ENCODE results near the gene TSNAX. TPM values are rescaled to one million over a fixed set of nuclear protein-coding genes. Genes with fewer than 3 reads are reported as not detected.

The TSNAX gene
- total and polyA plus RNA-seq, 7 donors: 17.7 to 37.5 (median 29.3) TPM

- H3K27ac ChIP-seq: no peak overlapping the region
- TF ChIP-seq, protein P1, sequence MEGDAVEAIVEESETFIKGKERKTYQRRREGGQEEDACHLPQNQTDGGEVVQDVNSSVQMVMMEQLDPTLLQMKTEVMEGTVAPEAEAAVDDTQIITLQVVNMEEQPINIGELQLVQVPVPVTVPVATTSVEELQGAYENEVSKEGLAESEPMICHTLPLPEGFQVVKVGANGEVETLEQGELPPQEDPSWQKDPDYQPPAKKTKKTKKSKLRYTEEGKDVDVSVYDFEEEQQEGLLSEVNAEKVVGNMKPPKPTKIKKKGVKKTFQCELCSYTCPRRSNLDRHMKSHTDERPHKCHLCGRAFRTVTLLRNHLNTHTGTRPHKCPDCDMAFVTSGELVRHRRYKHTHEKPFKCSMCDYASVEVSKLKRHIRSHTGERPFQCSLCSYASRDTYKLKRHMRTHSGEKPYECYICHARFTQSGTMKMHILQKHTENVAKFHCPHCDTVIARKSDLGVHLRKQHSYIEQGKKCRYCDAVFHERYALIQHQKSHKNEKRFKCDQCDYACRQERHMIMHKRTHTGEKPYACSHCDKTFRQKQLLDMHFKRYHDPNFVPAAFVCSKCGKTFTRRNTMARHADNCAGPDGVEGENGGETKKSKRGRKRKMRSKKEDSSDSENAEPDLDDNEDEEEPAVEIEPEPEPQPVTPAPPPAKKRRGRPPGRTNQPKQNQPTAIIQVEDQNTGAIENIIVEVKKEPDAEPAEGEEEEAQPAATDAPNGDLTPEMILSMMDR (IDR thresholded peaks at IDR 0.05): no peak
- TF ChIP-seq EP300 (IDR thresholded peaks at IDR 0.05) (no peak), POLR2A (IDR thresholded peaks at IDR 0.05) (no peak), POLR2AphosphoS5 (IDR thresholded peaks at IDR 0.05) (peak in 1 of 4 donors; percentile 26)
- H3K4me3 ChIP-seq: no peak overlapping the region
- no peaks in the 10 kb centered on the region for H3K4me1 ChIP-seq
- H3K36me3 ChIP-seq: no peaks in the 10 kb centered on the region
- no peaks in the 10 kb centered on the region for H3K9me3 ChIP-seq
- DNase-seq: no peak
- H3K27me3 ChIP-seq: no peaks in the 10 kb centered on the region
- intact Hi-C loops (cut with DNase I): no loop called here
- WGBS, 2 donors: 86 to 88% methylated on average over 6 of the region's 6 CpGs
Measured at GRCh38 chr1:231571904-231572303, 43.4 kb downstream of the TSNAX start.

- TF ChIP-seq, protein P1 (IDR thresholded peaks at IDR 0.05): no peak
- no peak for TF ChIP-seq EP300 (IDR thresholded peaks at IDR 0.05)
- no peak for TF ChIP-seq POLR2AphosphoS5 (IDR thresholded peaks at IDR 0.05)
- no peak for TF ChIP-seq POLR2A (IDR thresholded peaks at IDR 0.05)
- intact Hi-C loops (cut with DNase I): no loop called here
- Histone ChIP-seq H3K27me3 (no peaks in the 10 kb centered on the region), H3K36me3 (no peaks in the 10 kb centered on the region), H3K27ac (no peak overlapping the region), H3K9me3 (no peaks in the 10 kb centered on the region), H3K4me3 (no peak overlapping the region), H3K4me1 (no peaks in the 10 kb centered on the region)
- no peak for DNase-seq
- 89 to 92% methylated on average over 2 of the region's 2 CpGs for WGBS, 2 donors
Measured at GRCh38 chr1:231575472-231575871, 47.0 kb downstream of the TSNAX start.

DNA sequence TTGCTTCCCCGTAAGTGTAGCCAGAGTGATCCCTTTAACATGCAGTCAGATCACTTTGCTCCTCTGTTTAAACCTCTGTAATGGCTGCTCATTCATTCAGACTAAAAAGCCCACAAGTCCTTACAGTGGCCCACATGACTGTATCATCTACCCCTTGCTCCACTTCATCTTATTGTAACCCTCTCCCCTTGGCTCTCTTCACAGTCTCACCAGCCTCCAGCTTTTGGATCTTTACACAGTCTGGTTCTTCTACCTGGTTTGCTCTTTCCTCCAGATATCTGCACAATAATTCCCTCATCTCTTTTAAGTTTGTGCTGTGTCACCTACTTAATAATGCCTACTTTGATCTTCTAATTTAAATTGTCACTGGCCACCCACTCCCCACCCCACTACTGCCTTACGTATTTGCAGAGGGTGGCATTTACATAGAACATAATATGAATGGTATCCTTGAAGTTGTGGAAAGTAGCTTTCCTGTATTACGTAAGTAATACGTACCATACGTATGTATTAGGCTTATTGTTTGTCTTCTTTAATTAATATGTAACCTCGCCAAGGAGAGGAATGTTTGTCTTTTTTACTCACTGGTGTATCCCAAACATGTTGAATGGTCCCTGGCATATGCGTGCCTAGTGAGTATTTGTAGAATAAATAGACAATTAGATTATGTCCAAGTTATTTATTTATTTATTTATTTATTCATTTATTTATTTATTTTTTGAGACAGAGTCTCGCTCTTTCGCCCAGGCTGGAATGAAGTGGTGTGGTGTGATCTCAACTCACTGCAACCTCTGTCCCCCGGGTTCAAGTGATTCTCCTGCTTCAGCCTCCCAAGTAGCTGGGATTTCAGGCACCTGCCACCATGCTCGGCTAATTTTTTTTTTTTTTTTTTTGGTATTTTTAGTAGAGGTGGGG is 48.6 kb downstream of the TSNAX start:
- Histone ChIP-seq H3K9me3 (no peaks in the 10 kb centered on the region), H3K27me3 (no peaks in the 10 kb centered on the region), H3K4me1 (no peaks in the 10 kb centered on the region), H3K27ac (no peak overlapping the region), H3K36me3 (no peaks in the 10 kb centered on the region), H3K4me3 (no peak overlapping the region)
- no peak for DNase-seq
- 88 to 89% methylated on average over 11 of the region's 11 CpGs for WGBS, 2 donors
- intact Hi-C loops (cut with DNase I): no loop called here
- TF ChIP-seq, protein P1 (IDR thresholded peaks at IDR 0.05): no peak
- TF ChIP-seq POLR2A (IDR thresholded peaks at IDR 0.05) (no peak), POLR2AphosphoS5 (IDR thresholded peaks at IDR 0.05) (no peak), EP300 (IDR thresholded peaks at IDR 0.05) (no peak)

DNA sequence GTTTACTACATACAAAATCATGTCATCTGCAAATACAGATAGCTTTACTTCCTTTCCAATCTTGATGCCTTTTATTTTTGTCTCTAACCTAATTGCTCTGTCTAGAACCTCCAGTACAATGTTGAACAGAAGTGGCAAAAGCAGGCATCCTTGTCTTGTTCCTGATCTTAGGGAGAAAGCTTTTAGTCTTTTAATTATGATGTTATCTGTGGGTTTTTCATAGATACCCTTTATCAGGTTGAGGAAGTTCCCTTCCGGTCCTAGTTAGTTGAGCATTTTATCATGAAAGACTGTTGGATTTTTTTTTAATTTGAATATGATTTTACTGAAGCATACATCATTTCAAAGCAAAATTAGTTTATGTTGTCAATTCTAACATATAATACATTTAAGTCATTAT is 52.4 kb downstream of the TSNAX start:
- intact Hi-C loops (cut with DNase I): no loop called here
- no peaks in the 10 kb centered on the region for H3K9me3 ChIP-seq
- WGBS, 2 donors: 93% methylated on average over 1 of the region's 1 CpG
- no peaks in the 10 kb centered on the region for H3K27me3 ChIP-seq
- no peak overlapping the region for H3K4me3 ChIP-seq
- H3K4me1 ChIP-seq: no peaks in the 10 kb centered on the region
- TF ChIP-seq, protein P1 (IDR thresholded peaks at IDR 0.05): no peak
- TF ChIP-seq POLR2A (IDR thresholded peaks at IDR 0.05) (no peak), EP300 (IDR thresholded peaks at IDR 0.05) (no peak), POLR2AphosphoS5 (IDR thresholded peaks at IDR 0.05) (no peak)
- H3K36me3 ChIP-seq: no peaks in the 10 kb centered on the region
- DNase-seq: no peak
- H3K27ac ChIP-seq: no peak overlapping the region

All from sigmoid colon (tissue), 7 donors.